HEK293T (cell line): Measurements from ENCODE around the gene TMEM176B.

Source experiments
- FOXA1 ChIP-seq: fragments of 450-650 bp; IDR thresholded peaks from 2 replicates; pipeline ENCODE4 v1.6.1; 2016; ENCODE audit warnings: mild to moderate bottlenecking
- TARDBP ChIP-seq: fragments of 450-650 bp; IDR thresholded peaks from 2 replicates; pipeline ENCODE4 v1.6.1; 2016

DNA sequence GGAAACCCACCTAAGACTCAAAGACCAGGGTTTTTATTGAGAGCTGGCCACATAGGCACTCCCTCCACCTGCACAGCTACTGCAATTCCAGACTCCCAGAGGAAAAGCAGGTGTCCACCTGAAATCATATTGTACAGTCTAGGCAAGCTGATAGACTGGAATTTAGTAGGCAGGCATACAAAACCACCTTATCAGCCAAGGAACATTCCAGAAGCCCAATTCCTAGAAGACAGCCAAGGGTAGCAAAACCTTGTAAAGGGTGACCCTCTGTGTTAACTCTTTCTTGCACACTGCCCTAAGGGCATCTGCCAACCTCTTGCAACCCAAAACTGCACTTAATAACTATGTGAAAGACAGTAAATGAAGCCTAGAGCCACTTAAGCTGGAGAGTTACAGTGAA is 5.7 kb upstream of the TMEM176B start:
- TF ChIP-seq FOXA1: no peak
- TF ChIP-seq TARDBP: no peak
